GM19438 (cell line): ENCODE data around the gene RNF186.
"Not testable (repeated sequence)": the region's sequence is repeated elsewhere in the genome, so short reads cannot be mapped to it uniquely, and the experiment has no call there.

Source experiments
- ATAC-seq: cut with Tn5 transposase; IDR thresholded peaks from one replicate; pipeline ENCODE4 v1.9.1; 2021; ENCODE audit warnings: low read depth; ENCODE audit not compliant: unreplicated experiment

The RNF186 gene

DNA sequence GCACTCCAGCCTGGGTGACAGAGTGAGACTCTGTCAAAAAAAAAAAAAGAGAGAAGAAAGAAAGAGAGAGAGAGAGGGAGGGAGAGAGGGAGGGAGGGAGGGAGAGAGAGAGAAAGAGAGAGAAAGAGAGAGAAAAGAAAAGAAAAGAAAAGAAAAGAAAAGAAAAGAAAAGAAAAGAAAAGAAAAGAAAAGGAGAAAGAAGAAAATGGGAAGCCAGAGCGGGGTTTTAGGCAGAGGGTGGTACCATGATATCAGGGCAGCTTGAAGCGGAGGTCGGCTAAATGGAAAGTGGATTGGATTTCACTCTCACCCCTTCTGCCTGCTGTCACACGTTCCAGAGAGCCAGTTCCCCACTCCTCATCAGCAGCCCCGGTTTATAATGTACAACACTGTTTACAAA, 17.3 kb downstream of the RNF186 start:
- no peak for ATAC-seq

DNA sequence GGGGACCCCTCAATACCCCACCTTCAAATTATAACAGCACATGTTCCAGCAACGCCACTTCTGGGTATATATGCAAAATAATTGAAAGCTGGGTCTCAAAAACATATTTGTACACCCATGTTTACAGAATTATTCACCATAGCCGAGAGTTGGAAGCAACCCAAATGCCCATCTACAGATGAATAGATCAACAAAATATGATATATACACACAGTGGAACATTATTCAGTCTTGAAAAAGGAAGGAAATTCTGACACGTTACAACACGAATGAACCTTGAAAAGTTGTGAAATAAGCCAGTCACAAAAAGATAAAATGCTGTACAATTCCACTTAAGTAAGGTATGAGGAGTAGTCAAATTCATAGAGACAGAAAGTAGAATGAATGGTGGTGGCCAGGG, 20.5 kb downstream of the RNF186 start:
- no peak for ATAC-seq

DNA sequence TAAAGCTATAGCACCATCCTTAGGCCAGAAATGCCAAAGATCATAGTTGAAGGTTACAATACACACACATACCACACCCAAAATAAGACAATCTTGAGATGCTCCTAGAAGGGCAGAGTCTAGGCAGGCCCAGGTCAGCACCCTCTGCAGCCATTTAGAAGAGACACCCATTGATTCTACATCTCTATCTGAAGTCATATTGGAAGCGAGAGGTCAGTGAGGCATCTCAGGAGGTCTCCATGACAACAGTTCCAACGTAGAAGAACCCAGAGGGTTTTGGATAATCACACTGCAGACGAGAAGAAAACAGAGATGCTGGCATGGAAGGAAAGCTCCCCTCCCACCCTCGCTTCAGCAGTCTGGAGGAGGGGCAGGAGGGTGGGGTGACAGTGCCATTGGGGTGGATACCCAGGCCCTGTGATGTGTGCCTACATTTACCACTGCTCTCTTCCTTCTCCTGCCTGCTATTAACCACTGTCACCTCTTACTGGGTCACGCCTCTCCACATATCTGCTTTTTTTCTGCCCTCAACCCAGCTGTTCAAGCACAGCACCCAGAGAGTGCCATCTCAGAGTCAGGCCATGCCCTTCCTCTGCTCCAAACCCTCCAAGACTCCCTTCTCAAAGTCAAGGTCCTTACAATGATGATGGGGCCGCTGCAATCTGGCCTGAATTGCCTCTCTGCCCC, 21.6 kb downstream of the RNF186 start:
- no peak for ATAC-seq

DNA sequence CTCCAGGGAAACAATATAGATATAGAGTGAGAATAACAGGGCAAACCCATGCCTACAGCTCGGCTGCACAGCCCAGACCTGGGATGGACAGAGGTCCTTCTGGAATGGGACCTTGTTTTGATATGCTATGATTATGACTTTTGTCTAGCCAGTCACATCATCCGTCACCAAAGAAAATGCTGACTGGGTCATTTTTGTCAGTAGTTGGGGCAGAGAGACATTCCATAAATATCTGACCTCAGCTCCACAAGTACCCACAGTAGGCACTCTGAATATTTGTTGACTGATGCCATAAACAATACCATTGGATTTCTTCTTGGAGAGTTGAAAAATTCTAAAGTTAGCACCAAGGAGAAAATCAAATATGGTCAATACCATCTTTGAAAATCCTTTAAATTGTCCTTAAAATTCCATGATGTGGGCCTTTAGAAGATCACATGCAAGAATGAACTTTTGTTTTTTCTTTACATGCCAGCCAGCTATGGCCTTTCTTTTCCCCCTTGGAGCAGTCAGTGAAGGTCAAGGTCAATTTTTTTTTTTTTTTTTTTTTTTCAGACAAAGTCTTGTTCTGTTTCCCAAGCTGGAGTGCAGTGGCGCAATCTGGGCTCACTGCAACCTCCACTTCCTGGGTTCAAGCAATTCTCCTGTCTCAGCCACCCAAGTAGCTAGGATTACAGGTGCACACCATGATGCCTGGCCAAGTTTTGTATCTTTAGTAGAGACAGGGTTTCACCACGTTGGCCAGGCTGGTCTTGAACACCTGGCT, 22.7 kb downstream of the RNF186 start:
- no peak for ATAC-seq

DNA sequence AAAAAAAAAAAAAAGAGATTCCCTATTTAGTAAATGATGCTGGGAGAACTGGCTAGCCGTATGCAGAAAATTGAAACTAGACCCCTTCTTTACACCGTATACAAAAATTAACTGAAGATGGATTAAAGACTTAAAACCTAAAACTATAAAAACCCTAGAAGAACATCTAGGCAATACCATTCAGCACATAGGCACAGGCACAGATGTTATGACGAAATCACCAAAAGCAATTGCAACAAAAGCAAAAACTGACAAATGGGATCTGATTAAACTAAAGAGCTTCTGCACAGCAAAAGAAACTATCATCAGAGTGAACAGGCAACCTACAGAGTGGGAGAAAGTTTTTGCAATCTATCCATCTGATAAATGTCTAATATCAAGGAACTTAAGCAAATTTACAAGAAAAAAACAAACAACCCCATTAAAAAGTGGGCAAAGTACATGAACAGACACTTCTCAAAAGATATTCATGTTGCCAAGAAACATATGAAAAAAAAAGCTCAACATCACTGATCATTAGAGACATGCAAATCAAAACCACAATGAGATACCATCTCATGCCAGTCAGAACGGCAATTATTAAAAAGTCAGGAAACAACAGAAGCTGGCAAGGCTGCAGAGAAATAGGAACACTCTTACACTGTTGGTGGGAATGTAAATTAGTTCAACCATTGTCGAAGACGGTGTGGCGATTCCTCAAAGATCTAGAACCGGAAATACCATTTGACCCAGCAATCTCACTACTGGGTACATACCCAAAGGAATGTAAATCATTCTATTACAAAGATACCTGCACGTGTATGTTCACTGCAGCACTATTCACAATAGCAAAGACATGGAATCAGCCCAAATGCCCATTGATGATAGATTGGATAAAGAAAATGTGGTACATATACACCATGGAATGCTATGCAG, 24.8 kb downstream of the RNF186 start:
- not testable (repeated sequence) for ATAC-seq

DNA sequence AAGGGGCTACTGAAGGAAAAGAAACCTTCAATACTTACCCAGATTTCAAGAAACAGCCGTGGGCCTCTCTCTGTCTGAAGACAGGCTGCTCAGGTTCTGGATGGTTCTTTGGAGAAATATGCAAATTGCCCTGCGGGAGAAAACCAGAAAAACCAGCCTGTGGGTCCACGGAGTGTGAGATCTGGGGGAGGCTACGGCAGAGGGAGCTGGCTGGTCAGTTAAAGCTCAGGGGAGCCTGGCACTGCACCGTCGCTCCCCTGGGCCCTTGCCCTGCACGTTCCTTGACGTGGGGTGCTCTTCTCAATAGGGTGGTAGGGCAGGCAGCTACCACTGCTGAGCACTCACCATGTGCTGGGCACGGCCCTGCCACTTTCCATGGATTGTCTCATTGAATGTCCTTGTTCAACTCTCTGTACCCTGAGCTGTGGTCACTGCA, 28.1 kb downstream of the RNF186 start:
- ATAC-seq: no peak

DNA sequence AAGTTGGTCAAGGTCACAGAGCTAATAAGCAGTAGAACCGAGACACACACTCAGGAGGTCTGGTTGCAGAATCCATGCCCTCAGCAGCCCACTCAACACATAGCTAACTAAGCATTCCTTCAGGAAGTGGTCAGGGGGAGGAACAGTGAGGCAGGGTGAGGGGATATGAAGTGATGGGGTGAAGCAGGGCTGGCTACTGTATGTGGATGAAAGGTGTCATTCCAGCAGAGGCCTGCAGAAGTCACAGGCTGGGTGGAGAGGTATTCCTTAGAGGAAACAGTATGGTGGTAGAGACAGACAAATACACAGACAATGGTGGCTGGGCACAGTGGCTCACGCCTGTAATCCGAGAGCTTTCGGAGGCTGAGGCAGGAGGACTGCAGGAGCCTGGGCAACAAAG, 29.4 kb downstream of the RNF186 start:
- no peak for ATAC-seq

DNA sequence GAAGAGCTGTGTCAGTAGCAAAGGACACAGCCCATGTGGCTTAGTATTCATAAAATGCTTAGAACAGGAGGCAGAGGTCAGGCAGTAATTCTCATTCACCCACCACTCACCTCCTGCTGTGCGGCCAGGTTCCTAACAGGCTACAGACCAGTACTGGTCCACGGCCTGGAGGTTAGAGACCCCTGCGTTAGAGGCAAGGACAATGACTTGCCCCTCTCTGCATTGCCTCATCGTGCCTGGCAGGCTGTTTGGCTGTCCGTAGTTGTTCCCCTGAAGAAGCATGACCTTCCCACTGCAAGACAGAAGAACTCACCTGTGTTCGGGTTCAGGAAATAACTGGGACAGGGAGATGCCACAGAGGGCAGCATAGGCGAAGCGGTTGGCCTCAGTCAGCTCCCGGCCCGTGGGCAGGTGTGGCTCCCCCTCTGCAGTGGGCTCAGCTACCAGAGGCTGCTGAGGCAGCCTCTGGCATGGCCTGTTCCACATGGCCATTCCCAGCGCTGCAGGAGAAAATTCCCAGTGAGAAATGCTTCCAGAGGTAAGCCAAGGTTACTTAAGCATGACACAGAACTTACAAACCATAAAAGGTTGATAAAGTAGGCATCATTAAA, 34.7 kb downstream of the RNF186 start:
- ATAC-seq: no peak

DNA sequence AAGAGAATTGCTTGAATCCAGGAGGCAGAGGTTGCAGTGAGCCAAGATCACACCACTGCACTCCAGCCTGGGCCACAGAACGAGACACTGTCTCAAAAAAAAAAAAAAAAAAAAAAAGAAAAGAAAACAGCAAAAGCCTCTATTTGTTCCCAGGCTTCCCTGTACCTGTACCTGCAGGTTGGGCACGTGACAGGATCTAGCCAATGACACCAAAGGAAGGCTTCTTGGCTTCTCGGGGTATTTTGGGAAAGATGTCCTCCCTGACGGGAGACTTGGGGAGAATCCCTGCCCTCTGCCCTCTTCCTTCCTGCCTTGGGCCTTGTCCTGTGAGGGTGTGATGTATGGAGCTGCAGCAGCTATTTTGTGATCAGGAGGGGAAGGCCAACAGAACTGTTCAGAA, 38.1 kb downstream of the RNF186 start:
- no peak for ATAC-seq

DNA sequence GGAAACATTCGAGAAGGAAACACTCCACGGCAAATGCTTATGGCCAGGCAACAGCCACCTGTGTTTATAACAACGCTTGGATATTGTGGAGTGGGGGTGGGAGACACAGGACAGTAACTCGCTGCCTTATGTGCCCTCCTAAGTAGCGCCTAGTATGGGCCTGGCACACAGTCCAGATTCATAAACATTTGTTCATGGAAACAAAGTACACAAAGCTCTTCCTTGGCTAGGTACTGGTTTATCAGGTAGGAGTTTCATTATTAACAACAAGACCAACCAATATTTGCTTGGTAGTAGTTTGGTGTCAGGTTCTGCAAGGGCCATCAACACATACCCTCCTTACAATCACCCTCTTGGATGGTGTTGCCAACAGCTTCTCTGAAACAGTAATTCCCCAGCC, 38.8 kb downstream of the RNF186 start:
- no peak for ATAC-seq

DNA sequence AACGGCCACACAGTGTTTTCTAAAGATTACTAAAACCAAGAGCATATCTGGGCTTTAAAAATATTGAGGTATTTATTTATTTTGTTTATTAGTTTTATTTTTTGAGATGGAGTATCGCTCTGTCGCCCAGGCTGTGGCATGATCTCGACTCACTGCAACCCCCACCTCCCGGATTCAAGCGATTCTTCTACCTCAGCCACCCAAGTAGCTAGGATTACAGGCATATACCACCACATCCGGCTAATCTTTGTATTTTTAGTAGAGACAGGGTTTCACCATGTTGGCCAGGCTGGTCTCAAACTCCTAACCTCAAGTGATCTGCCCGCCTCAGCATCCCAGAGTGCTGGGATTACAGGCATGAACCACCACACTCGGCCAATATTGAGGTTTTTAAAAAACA, 39.3 kb downstream of the RNF186 start:
- ATAC-seq: no peak

DNA sequence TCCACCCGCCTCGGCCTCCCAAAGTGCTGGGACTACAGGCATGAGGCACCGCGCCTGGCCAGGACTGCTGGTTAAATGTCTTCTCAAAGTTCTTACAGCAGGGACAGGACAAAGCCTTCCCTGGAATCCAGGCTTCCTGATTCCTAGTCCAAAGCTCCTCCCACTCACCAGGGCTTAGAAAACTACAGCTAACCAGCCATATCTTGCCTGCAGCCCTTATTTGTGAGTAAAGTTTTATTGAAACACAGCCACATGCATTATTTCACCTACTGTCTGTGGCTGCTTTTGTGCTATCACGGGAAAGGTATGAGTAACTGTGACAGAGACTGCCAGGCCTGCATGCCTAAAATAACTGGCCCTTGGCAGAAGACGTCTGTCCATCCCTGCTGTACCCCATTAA, 39.8 kb downstream of the RNF186 start:
- ATAC-seq: no peak

DNA sequence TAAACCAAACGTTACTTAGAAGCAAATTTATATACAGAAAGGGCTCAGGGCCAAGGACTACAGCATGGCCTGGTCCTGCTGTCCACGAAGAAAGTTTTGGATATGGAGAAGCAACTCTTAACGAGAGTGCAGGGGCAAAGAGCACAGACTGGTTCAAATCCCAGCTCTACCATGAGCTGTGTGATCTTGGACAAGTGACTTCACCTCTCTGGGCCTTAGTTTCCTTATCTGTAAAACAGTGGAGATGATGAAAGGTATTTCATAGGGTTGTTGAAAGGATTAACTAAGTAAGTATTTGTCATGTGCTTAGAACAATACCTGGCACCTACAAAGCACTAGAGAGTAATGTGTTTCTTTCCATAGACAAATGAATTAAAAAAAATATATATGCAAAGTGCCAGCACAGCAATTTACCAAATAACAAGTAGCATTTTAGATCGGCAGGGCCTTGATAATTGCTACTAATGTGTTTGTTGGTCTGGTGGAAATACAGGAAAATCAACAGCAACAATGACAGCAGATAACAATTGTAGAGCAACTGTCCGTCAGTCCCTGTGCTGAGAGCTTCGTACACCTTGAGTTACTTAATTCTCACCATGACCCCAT, 40.8 kb downstream of the RNF186 start:
- no peak for ATAC-seq

DNA sequence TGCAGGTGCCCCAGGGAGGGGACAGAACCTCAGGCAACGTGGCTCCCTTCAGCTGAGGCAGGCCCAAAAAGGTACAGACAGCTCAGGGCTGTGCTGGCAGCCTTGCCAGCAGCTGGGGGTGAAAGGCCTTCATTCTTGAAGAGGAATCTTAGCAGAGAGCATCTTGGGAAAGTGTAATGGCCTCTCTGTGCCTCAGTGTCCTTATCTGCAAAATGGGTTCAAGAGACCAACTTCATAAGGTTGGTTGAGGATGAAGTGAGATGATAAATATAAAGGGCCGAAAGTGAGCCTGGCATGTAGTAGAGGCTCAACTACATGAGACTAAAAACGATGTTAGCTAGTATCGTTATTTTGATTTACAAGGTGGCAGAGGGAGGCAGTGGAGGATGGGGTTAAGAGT, 41.6 kb downstream of the RNF186 start:
- ATAC-seq: no peak

DNA sequence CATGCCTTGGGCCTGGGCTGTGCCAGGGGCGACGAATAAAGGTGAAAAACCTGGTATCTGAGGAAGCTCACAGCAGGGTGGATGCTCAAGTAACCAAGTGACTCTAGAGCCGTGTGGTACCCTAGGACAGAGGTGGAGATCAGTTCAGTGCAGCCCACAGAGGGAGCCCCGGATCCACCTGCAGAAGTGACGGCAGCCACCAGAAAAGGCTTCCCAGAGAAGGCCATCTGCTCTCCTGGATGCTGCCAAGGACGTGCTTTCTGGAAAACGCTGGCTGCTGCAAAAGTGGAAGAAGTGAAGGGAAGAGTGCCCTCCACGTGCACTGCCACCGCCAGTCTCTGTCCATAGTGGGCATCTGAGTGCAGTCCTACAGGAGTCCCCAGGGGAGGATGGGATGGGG, 43.0 kb downstream of the RNF186 start:
- ATAC-seq: no peak

DNA sequence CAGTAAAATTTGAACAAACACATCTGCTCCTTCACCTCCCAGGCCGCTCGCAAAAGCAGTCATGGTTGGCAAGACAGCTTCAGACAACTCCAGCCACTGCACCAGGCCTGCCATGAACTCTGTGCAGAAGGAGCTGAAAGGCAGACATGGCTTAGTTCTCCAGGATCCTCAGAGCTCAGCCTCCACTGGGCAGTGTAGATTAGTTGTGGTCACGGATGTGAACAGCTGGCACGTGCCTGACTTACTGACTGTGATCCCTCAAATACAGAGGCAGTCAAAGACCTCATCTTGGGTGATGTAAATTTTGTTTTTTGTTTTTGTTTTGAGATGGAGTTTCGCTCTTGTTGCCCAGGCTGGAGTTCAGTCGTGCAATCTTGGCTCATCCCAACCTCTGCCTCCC, 43.7 kb downstream of the RNF186 start:
- no peak for ATAC-seq

DNA sequence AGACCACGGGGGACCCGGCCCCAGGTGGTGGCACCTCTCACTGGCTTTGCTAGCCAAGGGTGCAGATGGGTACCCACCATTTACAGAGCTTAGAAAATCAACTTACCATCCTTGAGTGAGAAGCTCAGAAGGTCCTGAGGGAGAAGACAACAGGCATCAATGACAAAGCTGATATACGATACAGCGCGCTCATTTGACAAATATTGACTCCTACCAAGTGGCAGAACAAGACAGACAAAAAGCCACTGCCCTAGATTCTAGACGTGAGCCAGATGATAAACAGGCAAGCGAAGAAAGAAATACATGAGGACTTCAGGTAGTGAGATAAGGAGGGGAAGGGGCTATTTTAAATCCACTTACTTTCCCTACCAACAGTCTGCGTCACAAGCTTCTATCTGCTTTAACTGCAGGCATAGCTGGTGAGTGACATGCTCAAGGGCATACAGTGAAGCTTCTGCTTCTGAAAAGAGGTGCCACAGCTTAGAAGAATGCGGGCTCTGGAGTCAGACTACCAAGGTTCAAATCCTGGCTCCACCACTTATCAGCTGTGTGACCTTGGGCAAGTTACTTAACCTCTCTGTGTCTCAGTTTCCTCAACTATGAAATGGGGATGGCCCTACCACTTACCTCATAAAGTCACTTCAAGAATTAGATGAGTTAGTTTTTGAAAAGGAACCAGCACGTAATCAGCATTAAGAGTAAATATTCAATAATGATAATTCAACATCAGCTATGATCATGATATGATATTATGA, 44.5 kb downstream of the RNF186 start:
- ATAC-seq: no peak

DNA sequence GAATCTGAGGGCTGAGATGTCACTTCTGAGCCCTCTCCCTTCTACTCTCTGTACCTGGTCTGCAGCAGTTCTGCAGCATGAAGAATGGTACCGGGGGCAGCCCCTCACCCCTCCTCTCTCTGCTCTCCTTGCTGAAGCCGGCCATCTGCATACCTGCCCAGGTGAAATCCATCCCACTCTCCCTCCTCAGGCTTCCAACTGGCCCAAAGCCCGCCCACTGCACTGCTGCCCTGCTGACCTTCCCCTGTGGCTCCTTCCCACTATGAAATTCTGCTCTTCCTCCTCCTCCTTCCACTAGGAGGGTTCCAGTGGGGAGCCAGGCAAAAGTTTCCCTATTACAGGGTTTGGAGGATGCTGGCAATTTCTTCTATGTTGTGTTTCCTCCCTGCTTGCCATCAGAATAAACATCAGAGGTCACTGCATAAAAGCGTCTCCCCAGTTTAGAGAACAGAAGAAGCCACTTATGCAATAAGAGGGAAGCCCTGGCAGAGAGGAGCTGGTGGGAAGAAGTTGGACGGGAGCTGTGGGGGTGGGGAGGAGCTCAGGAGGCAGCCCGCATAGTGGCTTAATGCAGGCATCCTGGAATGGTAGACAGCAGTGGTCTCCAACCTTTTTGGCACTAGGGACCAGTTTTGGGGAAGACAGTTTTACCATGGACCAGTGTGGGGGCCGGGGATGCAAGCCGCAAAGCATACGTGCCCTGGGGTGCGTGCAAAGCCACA, 45.7 kb downstream of the RNF186 start:
- ATAC-seq: no peak
